IMR-90 (cell line): ENCODE measurements around the gene DYSF. TPM values are rescaled to one million over a fixed set of nuclear protein-coding genes. Genes with fewer than 3 reads are reported as not detected.

Source experiments
- ATAC-seq: fragments of 200-7000 bp; cut with Tn5 transposase; 2 replicates; pipeline ENCODE4 v1.9.1; 2020; ENCODE audit warnings: low read depth, mild to moderate bottlenecking, moderate library complexity
- BruUV-seq: library from RNA; stranded (reverse); fragments of 400-500 nt; replicated peaks from 2 replicates; lab custom pipeline; 2021; lab: Mats Ljungman, UMichigan
- CTCF ChIA-PET: fragments of 300-600 bp; formaldehyde crosslinking; extraction: SDS; loops from one replicate; lab custom pipeline; 2021; ENCODE audit warnings: antibody characterized with exemption; lab: Yijun Ruan, JAX
- POLR2A ChIA-PET: fragments of 300-600 bp; sonication (Branson Sonifier 250); formaldehyde crosslinking; loops from one replicate; lab custom pipeline; 2022; ENCODE audit warnings: antibody characterized with exemption; ENCODE audit not compliant: unreplicated experiment; lab: Charles Lee
- DNase-seq: peaks from one replicate; pipeline ENCODE4 v3.0.0; 2013
- H2AFZ ChIP-seq: replicated peaks from 2 replicates; pipeline ENCODE3; 2013; ENCODE audit warnings: low read length, mild to moderate bottlenecking; ENCODE audit not compliant: poor library complexity
- H2AK5ac ChIP-seq: 2 replicates; pipeline ENCODE4 v1.6.1; 2013; ENCODE audit warnings: low read depth, low read length, inconsistent platforms
- H2AK9ac ChIP-seq: replicated peaks from 2 replicates; pipeline ENCODE3; 2013; ENCODE audit warnings: mild to moderate bottlenecking, low read depth, low read length, moderate library complexity; ENCODE audit not compliant: poor library complexity
- H2BK120ac ChIP-seq: 2 replicates; pipeline ENCODE4 v1.6.1; 2013; ENCODE audit warnings: low read depth, low read length, inconsistent platforms
- H2BK15ac ChIP-seq: 3 replicates; pipeline ENCODE4 v1.6.1; 2013; ENCODE audit warnings: low read depth, low read length, inconsistent platforms
- H2BK20ac ChIP-seq: 2 replicates; pipeline ENCODE4 v1.6.1; 2013; ENCODE audit warnings: low read depth, mild to moderate bottlenecking, inconsistent platforms, low read length, moderate library complexity
- H2BK5ac ChIP-seq: 2 replicates; pipeline ENCODE4 v1.6.1; 2013; ENCODE audit warnings: mild to moderate bottlenecking, low read depth, low read length, inconsistent platforms; ENCODE audit not compliant: poor library complexity, severe bottlenecking
- H3K14ac ChIP-seq: replicated peaks from 2 replicates; pipeline ENCODE4 v1.6.1; 2013; ENCODE audit warnings: low read depth, low read length, inconsistent platforms
- H3K18ac ChIP-seq: 2 replicates; pipeline ENCODE4 v1.6.1; 2013; ENCODE audit warnings: low read depth, low read length, control low read depth
- H3K23ac ChIP-seq: 2 replicates; pipeline ENCODE4 v1.6.1; 2013; ENCODE audit warnings: low read depth, low read length, inconsistent platforms
- H3K27ac ChIP-seq: 2 replicates; pipeline ENCODE4 v1.5.1; 2013; ENCODE audit warnings: mild to moderate bottlenecking, control low read depth, low read length; ENCODE audit not compliant: insufficient read depth
- H3K27me3 ChIP-seq: 2 replicates; pipeline ENCODE4 v1.6.1; 2013; ENCODE audit warnings: low read length; ENCODE audit not compliant: control insufficient read depth, insufficient read depth
- H3K36me3 ChIP-seq: 2 replicates; pipeline ENCODE4 v1.6.1; 2013; ENCODE audit warnings: low read length, mixed read lengths; ENCODE audit not compliant: control insufficient read depth, insufficient read depth
- H3K4ac ChIP-seq: 2 replicates; pipeline ENCODE4 v1.6.1; 2013; ENCODE audit warnings: low read depth, low read length, inconsistent platforms
- H3K4me1 ChIP-seq: 2 replicates; pipeline ENCODE4 v1.6.1; 2013; ENCODE audit warnings: low read length, mixed read lengths; ENCODE audit not compliant: control insufficient read depth, insufficient read depth
- H3K4me2 ChIP-seq: 2 replicates; pipeline ENCODE4 v1.6.1; 2013; ENCODE audit warnings: low read depth, mild to moderate bottlenecking, control low read depth, low read length, moderate library complexity
- H3K4me3 ChIP-seq: 2 replicates; pipeline ENCODE4 v1.5.1; 2013; ENCODE audit warnings: low read depth, mild to moderate bottlenecking, control low read depth, low read length, moderate library complexity; ENCODE audit not compliant: insufficient read depth
- H3K56ac ChIP-seq: 2 replicates; pipeline ENCODE4 v1.6.1; 2013; ENCODE audit warnings: low read length, inconsistent platforms; ENCODE audit not compliant: insufficient read depth; ENCODE audit errors: extremely low read depth
- H3K79me1 ChIP-seq, 2 experiments: 2 replicates each; pipeline ENCODE4 v1.6.1; 2013; ENCODE audit warnings: low read length in 2 of 2, inconsistent platforms in 1 of 2, low read depth in 1 of 2
- H3K9ac ChIP-seq: 2 replicates; pipeline ENCODE4 v1.6.1; 2013; ENCODE audit warnings: low read depth, low read length, control low read depth
- H3K9me1 ChIP-seq: 2 replicates; pipeline ENCODE4 v1.6.1; 2013; ENCODE audit warnings: low read length, inconsistent platforms; ENCODE audit not compliant: insufficient read depth
- H3K9me3 ChIP-seq: 2 replicates; pipeline ENCODE4 v1.6.1; 2013; ENCODE audit warnings: low read length; ENCODE audit not compliant: control insufficient read depth, insufficient read depth
- H4K20me1 ChIP-seq: 2 replicates; pipeline ENCODE4 v1.6.1; 2013; ENCODE audit warnings: low read length, inconsistent platforms; ENCODE audit not compliant: insufficient read depth
- H4K5ac ChIP-seq: 2 replicates; pipeline ENCODE4 v1.6.1; 2013; ENCODE audit warnings: mild to moderate bottlenecking, low read depth, low read length, control low read depth
- H4K8ac ChIP-seq, 2 experiments: 2 replicates each; pipeline ENCODE4 v1.6.1; 2013; ENCODE audit warnings: low read depth in 2 of 2, low read length in 2 of 2, control low read depth in 1 of 2, inconsistent platforms in 1 of 2
- H4K91ac ChIP-seq: 2 replicates; pipeline ENCODE4 v1.6.1; 2013; ENCODE audit warnings: low read depth, low read length, inconsistent platforms; ENCODE audit not compliant: insufficient read depth
- CEBPB ChIP-seq: IDR thresholded peaks from 2 replicates; pipeline ENCODE4 v1.6.1; 2012; ENCODE audit warnings: low read depth, low read length, improper control_type of control experiment
- FOS ChIP-seq: fragments of 150-350 bp; IDR thresholded peaks from 2 replicates; pipeline ENCODE4 v1.6.1; 2016; ENCODE audit warnings: low read depth, low read length
- MAFK ChIP-seq: IDR thresholded peaks from 2 replicates; pipeline ENCODE4 v1.6.1; 2012; ENCODE audit warnings: low read depth, low read length, improper control_type of control experiment
- MAZ ChIP-seq: IDR thresholded peaks from 2 replicates; pipeline ENCODE4 v1.6.1; 2012; ENCODE audit warnings: low read depth, mild to moderate bottlenecking, low read length, improper control_type of control experiment, moderate library complexity, borderline replicate concordance
- MXI1 ChIP-seq: IDR thresholded peaks from 2 replicates; pipeline ENCODE4 v1.6.1; 2012; ENCODE audit warnings: low read depth, mild to moderate bottlenecking, low read length, moderate library complexity, borderline replicate concordance
- NFE2L2 ChIP-seq: fragments of 150-350 bp; IDR thresholded peaks from 2 replicates; pipeline ENCODE4 v1.6.1; 2016; ENCODE audit warnings: low read depth, mild to moderate bottlenecking, low read length
- POLR2A ChIP-seq: IDR thresholded peaks from 2 replicates; pipeline ENCODE4 v1.6.1; 2012; ENCODE audit warnings: mild to moderate bottlenecking, low read depth, low read length
- RFX5 ChIP-seq: IDR thresholded peaks from 2 replicates; pipeline ENCODE4 v1.8.0; 2012; ENCODE audit warnings: low read depth, mild to moderate bottlenecking, low read length, moderate library complexity
- SMC3 ChIP-seq: fragments of 150-350 bp; IDR thresholded peaks from 2 replicates; pipeline ENCODE4 v1.6.1; 2016; ENCODE audit warnings: low read depth, mild to moderate bottlenecking, antibody characterized with exemption, low read length, moderate library complexity
- WGBS, 2 experiments: methylation state at CpG; one replicate each; pipeline versions ENCODE4 v1.1.5 to v1.1.7; 2013; ENCODE audit warnings: missing lambda C conversion rate in 2 of 2; ENCODE audit not compliant: insufficient read length in 1 of 2; ENCODE audit errors: extremely low coverage in 2 of 2; 5-methylcytosine and 5-hydroxymethylcytosine counted together
- dilution Hi-C: fragments of 300-500 bp; cut with HindIII; formaldehyde crosslinking; loops from one replicate; pipeline ENCODE4 v1.14.3; 2018; ENCODE audit warnings: low sequenced_read_pairs; ENCODE audit not compliant: unreplicated experiment
- in situ Hi-C: fragments of 300-500 bp; cut with MboI; formaldehyde crosslinking; loops from 3 replicates; pipeline ENCODE4 v1.14.3; 2019; ENCODE audit warnings: low sequenced_read_pairs, inconsistent platforms, mixed read lengths
- intact Hi-C: fragments of 100-400 bp; cut with micrococcal nuclease; formaldehyde crosslinking; loops from 2 replicates; pipeline ENCODE4 v1.10.0; 2022
- polyA plus RNA-seq, 3 experiments: library from polyadenylated mRNA; depleted of rRNA; stranded (reverse); fragments of >200 nt; gene quantifications; 2 replicates each; pipeline ENCODE4 v1.2.3, GENCODE V29; 2012; ENCODE audit warnings: low replicate concordance in 1 of 3
- total RNA-seq: library from RNA; depleted of rRNA; stranded (reverse); fragments of >200 nt; gene quantifications from 2 replicates; pipeline ENCODE4 v1.2.3, GENCODE V29; 2012
- TF ChIP-seq, protein P1 (sequence below): fragments of 150-350 bp; IDR thresholded peaks from 2 replicates; pipeline ENCODE4 v1.6.1; 2016; ENCODE audit warnings: low read depth, mild to moderate bottlenecking, low read length, moderate library complexity, borderline replicate concordance

The DYSF gene
- total and polyA plus RNA-seq, 2 of the 4 experiments (the other 2 are of a cell fraction), result 0.09 to 0.18 TPM

DNA sequence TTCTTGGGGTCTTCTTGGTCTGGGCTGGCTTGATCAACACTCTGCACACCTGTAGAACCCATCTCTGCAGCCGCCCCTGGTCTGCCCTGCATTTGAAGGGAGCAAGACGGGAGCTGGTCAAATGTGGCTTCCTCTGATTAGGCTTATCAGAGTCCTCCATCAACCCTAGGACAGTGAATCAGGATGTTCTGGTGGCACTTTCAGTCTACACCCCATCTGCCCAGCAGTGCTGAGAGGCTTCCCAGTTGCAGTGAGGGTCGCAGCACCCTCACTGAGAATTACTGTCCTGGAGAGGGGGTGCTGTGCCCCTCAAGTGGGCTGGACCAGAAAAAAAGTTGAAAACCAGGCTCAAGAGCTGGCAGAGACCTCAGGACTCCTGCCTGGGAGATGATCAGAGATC lies 152.9 kb downstream of the DYSF start:
- H4K8ac ChIP-seq, result no peak overlapping the region
- no peak overlapping the region for H2AK9ac ChIP-seq
- dilution Hi-C loops (no loop called here), intact Hi-C loops (no loop called here), in situ Hi-C loops (no loop called here)
- POLR2A ChIA-PET, result no interaction called here
- H3K27ac ChIP-seq, result no peak overlapping the region
- BruUV-seq, result no TSS peak
- no peak overlapping the region for H3K4ac ChIP-seq
- no peak overlapping the region for H2BK20ac ChIP-seq
- H3K79me1 ChIP-seq, result no peaks in the 10 kb centered on the region
- no peak overlapping the region for H2AK5ac ChIP-seq
- no peak overlapping the region for H3K18ac ChIP-seq
- H4K20me1 ChIP-seq, result no peaks in the 10 kb centered on the region
- DNase-seq (no peak), ATAC-seq (no peak)
- no peak overlapping the region for H3K14ac ChIP-seq
- WGBS, 2 experiments, result 80% methylated on average over 1 of the region's 3 CpGs; no CpG with 5 or more reads in 1 of the 2 experiments
- no peaks in the 10 kb centered on the region for H3K9me1 ChIP-seq
- no peak overlapping the region for H2BK5ac ChIP-seq
- no peak overlapping the region for H3K4me2 ChIP-seq
- H2BK15ac ChIP-seq, result no peak overlapping the region
- CTCF ChIA-PET, result no interaction called here
- H4K91ac ChIP-seq, result no peak overlapping the region
- H3K9ac ChIP-seq, result no peak overlapping the region
- no peak overlapping the region for H3K23ac ChIP-seq
- no peak overlapping the region for H3K56ac ChIP-seq
- H3K4me1 ChIP-seq, result no peaks in the 10 kb centered on the region
- H4K5ac ChIP-seq, result no peak overlapping the region
- H3K36me3 ChIP-seq, result no peaks in the 10 kb centered on the region
- no peak overlapping the region for H2BK120ac ChIP-seq
- H2AFZ ChIP-seq, result no peak overlapping the region
- H3K9me3 ChIP-seq, result no peaks in the 10 kb centered on the region
- no peak overlapping the region for H3K4me3 ChIP-seq
- H3K27me3 ChIP-seq, result peaks cover 50% of the 10 kb centered on the region
- no peak for TF ChIP-seq SMC3
- TF ChIP-seq MXI1, result no peak
- TF ChIP-seq, protein P1, sequence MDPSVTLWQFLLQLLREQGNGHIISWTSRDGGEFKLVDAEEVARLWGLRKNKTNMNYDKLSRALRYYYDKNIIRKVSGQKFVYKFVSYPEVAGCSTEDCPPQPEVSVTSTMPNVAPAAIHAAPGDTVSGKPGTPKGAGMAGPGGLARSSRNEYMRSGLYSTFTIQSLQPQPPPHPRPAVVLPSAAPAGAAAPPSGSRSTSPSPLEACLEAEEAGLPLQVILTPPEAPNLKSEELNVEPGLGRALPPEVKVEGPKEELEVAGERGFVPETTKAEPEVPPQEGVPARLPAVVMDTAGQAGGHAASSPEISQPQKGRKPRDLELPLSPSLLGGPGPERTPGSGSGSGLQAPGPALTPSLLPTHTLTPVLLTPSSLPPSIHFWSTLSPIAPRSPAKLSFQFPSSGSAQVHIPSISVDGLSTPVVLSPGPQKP, result no peak
- TF ChIP-seq FOS, result no peak
- TF ChIP-seq RFX5, result no peak
- no peak for TF ChIP-seq CEBPB
- no peak for TF ChIP-seq MAFK
- no peak for TF ChIP-seq MAZ
- TF ChIP-seq NFE2L2, result no peak
- no peak for TF ChIP-seq POLR2A
